Pancreas (tissue), 10 donors: ENCODE data around the gene APOA1. TPM values are rescaled to one million over a fixed set of nuclear protein-coding genes. Genes with fewer than 3 reads are reported as not detected.
A peak's percentile ranks its signal among the peaks of the same experiment; 100 is the strongest.

Source experiments
- ATAC-seq, 4 donors: fragments of 200-7000 bp; cut with Tn5 transposase; one replicate each; pipeline versions ENCODE4 v1.8.0 to v1.9.1; 2020; ENCODE audit warnings: mild to moderate bottlenecking in 4 of 4, moderate library complexity in 4 of 4
- DNase-seq, 6 donors: peaks; one replicate each; pipeline ENCODE4 v3.0.0-alpha.2; 2020
- FAIRE-seq: peaks from 2 replicates; lab custom pipeline; 2012; peaks lifted over from hg19 to GRCh38; lab: Jason Lieb, UNC
- H3K27ac ChIP-seq, 4 donors: fragments of 200-600 bp; sonication (generic); 1 replicate in 3 of 4; 2 replicates in 1 of 4; pipeline versions ENCODE4 v1.5.0 to v1.8.0; 2020
- H3K27me3 ChIP-seq, 4 donors: fragments of 200-600 bp; one replicate each; pipeline ENCODE4 v1.8.0; 2021
- H3K36me3 ChIP-seq, 3 donors: fragments of 200-600 bp; sonication (generic) in 1 of 3; one replicate each; pipeline versions ENCODE4 v1.5.0 to v1.8.0; 2020 to 2021
- H3K4me1 ChIP-seq, 3 donors: fragments of 200-600 bp; one replicate each; pipeline ENCODE4 v1.8.0; 2021
- H3K4me3 ChIP-seq, 4 donors: fragments of 200-600 bp; sonication (generic) in 2 of 4; one replicate each; pipeline versions ENCODE4 v1.5.0 to v1.8.0; 2020 to 2021
- H3K9me3 ChIP-seq, 4 donors: fragments of 200-600 bp; one replicate each; pipeline ENCODE4 v1.8.0; 2021
- CTCF ChIP-seq, 4 donors: fragments of 200-600 bp; sonication (generic) in 3 of 4; IDR thresholded peaks; one replicate each; pipeline versions ENCODE4 v1.5.0 to v1.8.0; 2021; ENCODE audit warnings: antibody characterized with exemption in 4 of 4
- WGBS, 2 donors: extraction: QIAGEN DNeasy Blood & Tissue Kit; methylation state at CpG; one replicate each; pipeline ENCODE4 v1.1.7; 2013; 5-methylcytosine and 5-hydroxymethylcytosine counted together
- intact Hi-C, 3 donors: fragments of 100-400 bp; cut with DNase I; formaldehyde crosslinking; loops; one replicate each; pipeline versions ENCODE4 v1.11.1 to v1.14.2; 2022
- polyA plus RNA-seq, 2 donors: library from polyadenylated mRNA; stranded (reverse); fragments of 200-250 nt; gene quantifications; one replicate each; pipeline ENCODE4 v1.2.3, GENCODE V29; 2013
- total RNA-seq, 6 donors: library from RNA; stranded (reverse); fragmentation: NEBNext Ultra II Directional in 4 of 6; extraction: Animal tissue kit (Norgen Biotek cat#: 25700) in 4 of 6; gene quantifications; one replicate each; pipeline versions ENCODE4 v1.2.1 to v1.2.4, GENCODE V29; 2021 to 2023
- donor health status: healthy with polysubstance abuse.
- donor health status: DM: no; HTN: no; CAD: no; lungs with moderate emphysema.
- donor health status: DM: no; HTN: no; CAD: no.
- donor health status: control.
- donor health status: control.
- donor health status: Bipolar disorder and iron deficiency.
- donor health status: DM: yes; HTN: yes; CAD: no.
- donor health status: DM: no; HTN: no; CAD: no.
- donor health status: DM: no; HTN: no; CAD: no.
- donor health status: DM: yes; HTN: yes; CAD: no.

Gene APOA1
- total and polyA plus RNA-seq, 8 donors, result 0.16 to 5.2 (median 1.0) TPM; not detected in 3

- intact Hi-C loops, result loop anchor here in 1 of 3 donors (5.0 kb wide), 1 partner anchor 40 kb away; the partner anchor contains the start of gene APOA5
- Histone ChIP-seq H3K27ac (no peak overlapping the region), H3K9me3 (no peaks in the 10 kb centered on the region), H3K36me3 (no peaks in the 10 kb centered on the region), H3K27me3 (no peaks in the 10 kb centered on the region), H3K4me3 (no peak overlapping the region), H3K4me1 (peaks cover 0 to 10% (median 6%) of the 10 kb centered on the region in 3 donors)
- DNase-seq (peak in 1 of 6 donors; percentile 24), FAIRE-seq (no peak), ATAC-seq (peak in 3 of 4 donors; percentile 18 to 26 (median 21))
- WGBS, 2 donors, result 72 to 80% methylated on average over 12 to 13 of the region's 13 CpGs
- no peak for TF ChIP-seq CTCF (IDR thresholded peaks at IDR 0.05)
Observed at GRCh38 chr11:116832350-116833290, 4.8 kb downstream of the APOA1 start.

GRCh38 chr11:116831790-116832349 is 5.6 kb downstream of the APOA1 start:
- intact Hi-C loops, result loop anchor here in 1 of 3 donors (5.0 kb wide), 1 partner anchor 40 kb away; the partner anchor contains the start of gene APOA5

GRCh38 chr11:116830184-116830912 is 7.1 kb downstream of the APOA1 start:
- DNase-seq, result peak in 1 of 6 donors; percentile 75
- H3K4me1 ChIP-seq, result peaks cover 0 to 6% (median 3%) of the 10 kb centered on the region in 3 donors
- TF ChIP-seq CTCF (IDR thresholded peaks at IDR 0.05), result no peak
- FAIRE-seq, result no peak
- no peaks in the 10 kb centered on the region for H3K27me3 ChIP-seq
- no peaks in the 10 kb centered on the region for H3K9me3 ChIP-seq
- H3K4me3 ChIP-seq, result no peak overlapping the region
- ATAC-seq, result no peak
- 91 to 92% methylated on average over 17 of the region's 17 CpGs for WGBS, 2 donors
- H3K27ac ChIP-seq, result no peak overlapping the region
- no peaks in the 10 kb centered on the region for H3K36me3 ChIP-seq
- intact Hi-C loops, result loop anchor here in 1 of 3 donors (5.0 kb wide), 1 partner anchor 38 kb away; the partner anchor contains the start of gene APOA5

More at GRCh38 chr11:116831790-116832349, 5.6 kb downstream of the APOA1 start:
- Histone ChIP-seq H3K4me1 (peaks cover 0 to 10% (median 6%) of the 10 kb centered on the region in 3 donors), H3K4me3 (no peak overlapping the region), H3K27me3 (no peaks in the 10 kb centered on the region), H3K9me3 (no peaks in the 10 kb centered on the region), H3K36me3 (no peaks in the 10 kb centered on the region), H3K27ac (no peak overlapping the region)
- DNase-seq, result peak in 1 of 6 donors; percentile 55
- FAIRE-seq, result no peak
- 78 to 79% methylated on average over 7 of the region's 7 CpGs for WGBS, 2 donors
- no peak for TF ChIP-seq CTCF (IDR thresholded peaks at IDR 0.05)
- ATAC-seq, result no peak

- FAIRE-seq (no peak), ATAC-seq (no peak), DNase-seq (peak in 1 of 6 donors; percentile 56)
- intact Hi-C loops, result loop anchor here in 1 of 3 donors (5.0 kb wide), 1 partner anchor 37 kb away; the partner anchor contains the start of gene APOA5
- Histone ChIP-seq H3K4me1 (peaks cover 0 to 6% (median 0%) of the 10 kb centered on the region in 3 donors), H3K9me3 (no peaks in the 10 kb centered on the region), H3K27me3 (no peaks in the 10 kb centered on the region), H3K36me3 (no peaks in the 10 kb centered on the region), H3K27ac (no peak within 1 kb of the TSS), H3K4me3 (no peak within 1 kb of the TSS)
- TF ChIP-seq CTCF (IDR thresholded peaks at IDR 0.05), result no peak
- 82 to 88% methylated on average over 9 of the region's 9 CpGs for WGBS, 2 donors
Observed at GRCh38 chr11:116829525-116830183, 7.8 kb downstream of the APOA1 start, which contains the start of gene APOC3. TSS of gene APOC3 (plus strand) at chr11:116829907. CDS start at chr11:116830583, 676 bp downstream.
